Hepatocyte (in vitro differentiated cells): ENCODE data around the gene NDUFS1. TPM values are rescaled to one million over a fixed set of nuclear protein-coding genes. Genes with fewer than 3 reads are reported as not detected.
"Not testable (repeated sequence)": the region's sequence is repeated elsewhere in the genome, so short reads cannot be mapped to it uniquely, and the experiment has no call there.

Experiments
- DNase-seq: peaks from one replicate; pipeline ENCODE4 v3.0.0-alpha.2; 2016; ENCODE audit warnings: low spot score
- H2AFZ ChIP-seq: fragments of 200-600 bp; sonication (generic); 2 replicates; pipeline ENCODE4 v1.6.0; 2016; ENCODE audit warnings: antibody characterized with exemption, mild to moderate bottlenecking
- H3K27ac ChIP-seq: fragments of 200-600 bp; sonication (generic); 2 replicates; pipeline ENCODE4 v1.5.1; 2016; ENCODE audit warnings: mild to moderate bottlenecking
- H3K27me3 ChIP-seq: fragments of 200-600 bp; sonication (generic); 2 replicates; pipeline ENCODE4 v1.6.1; 2016
- H3K36me3 ChIP-seq: fragments of 200-600 bp; sonication (generic); replicated peaks from 2 replicates; pipeline ENCODE4 v1.5.1; 2016; ENCODE audit warnings: low read depth; ENCODE audit not compliant: insufficient read depth
- H3K4me1 ChIP-seq: fragments of 200-600 bp; sonication (generic); 2 replicates; pipeline ENCODE4 v1.5.1; 2016; ENCODE audit warnings: mild to moderate bottlenecking, moderate library complexity; ENCODE audit not compliant: insufficient read depth
- H3K4me2 ChIP-seq: fragments of 200-600 bp; sonication (generic); 2 replicates; pipeline ENCODE4 v1.6.0; 2016
- H3K4me3 ChIP-seq: fragments of 200-600 bp; sonication (generic); 2 replicates; pipeline ENCODE4 v1.5.1; 2016; ENCODE audit warnings: mild to moderate bottlenecking
- H3K79me2 ChIP-seq: fragments of 200-600 bp; sonication (generic); 2 replicates; pipeline ENCODE4 v1.6.0; 2017; ENCODE audit warnings: mild to moderate bottlenecking
- H3K9me2 ChIP-seq: fragments of 200-600 bp; sonication (generic); replicated peaks from 2 replicates; pipeline ENCODE4 v1.6.0; 2017; ENCODE audit warnings: mild to moderate bottlenecking; ENCODE audit not compliant: insufficient read depth
- H3K9me3 ChIP-seq: fragments of 200-600 bp; sonication (generic); 2 replicates; pipeline ENCODE4 v1.5.1; 2016; ENCODE audit warnings: low read depth, mild to moderate bottlenecking
- H4K20me1 ChIP-seq: fragments of 200-600 bp; sonication (generic); 2 replicates; pipeline ENCODE4 v1.6.0; 2016; ENCODE audit warnings: mild to moderate bottlenecking; ENCODE audit not compliant: insufficient read depth, poor library complexity, severe bottlenecking
- CTCF ChIP-seq: fragments of 200-600 bp; sonication (generic); IDR thresholded peaks from 2 replicates; pipeline ENCODE4 v1.5.1; 2016; ENCODE audit warnings: antibody characterized with exemption, mild to moderate bottlenecking; ENCODE audit not compliant: poor library complexity
- EZH2 ChIP-seq: fragments of 200-600 bp; sonication (generic); IDR thresholded peaks from 2 replicates; pipeline ENCODE4 v1.6.1; 2016; ENCODE audit warnings: antibody characterized with exemption, mild to moderate bottlenecking, borderline replicate concordance
- EZH2phosphoT487 ChIP-seq: fragments of 200-600 bp; sonication (generic); IDR thresholded peaks from one replicate; pipeline ENCODE4 v1.6.1; 2018; ENCODE audit warnings: antibody characterized with exemption, mild to moderate bottlenecking, low read depth, moderate library complexity; ENCODE audit not compliant: unreplicated experiment, severe bottlenecking
- WGBS: methylation state at CpG from one replicate; pipeline ENCODE4 v1.1.6; 2016; ENCODE audit warnings: low lambda C conversion rate; ENCODE audit errors: missing lambda C conversion rate; 5-methylcytosine and 5-hydroxymethylcytosine counted together
- polyA plus RNA-seq: library from polyadenylated mRNA; unstranded; fragments of >200 nt; fragmentation: Nextera tagmentation; extraction: Ambion mirVana; gene quantifications from 2 replicates; pipeline ENCODE4 v1.2.1, GENCODE V29; 2016
- total RNA-seq: library from RNA; depleted of rRNA; stranded (reverse); fragments of >200 nt; gene quantifications from 2 replicates; pipeline ENCODE4 v1.2.3, GENCODE V29; 2014

Gene NDUFS1
- total and polyA plus RNA-seq, 2 experiments from 2014 or later = 46.5 to 121 TPM

GRCh38 chr2:206160125-206160806, 1.0 kb upstream of the NDUFS1 start:
- H3K4me1 ChIP-seq = peaks cover 10% of the 10 kb centered on the region
- H3K27me3 ChIP-seq = no peaks in the 10 kb centered on the region
- H3K79me2 ChIP-seq = peaks cover 63% of the 10 kb centered on the region
- H3K36me3 ChIP-seq = peaks cover 3% of the 10 kb centered on the region
- peak; percentile 75 for DNase-seq
- TF ChIP-seq CTCF (no peak), EZH2 (no peak), EZH2phosphoT487 (no peak)
- no peaks in the 10 kb centered on the region for H3K9me2 ChIP-seq
- H3K27ac ChIP-seq = peak overlapping the region; percentile 94
- WGBS = 8% methylated on average over 19 of the region's 30 CpGs
- peaks cover 5% of the 10 kb centered on the region for H4K20me1 ChIP-seq
- H3K4me2 ChIP-seq = peak overlapping the region; percentile 90
- peak overlapping the region; percentile 64 for H2AFZ ChIP-seq
- peak overlapping the region; percentile 47 for H3K4me3 ChIP-seq
- H3K9me3 ChIP-seq = no peaks in the 10 kb centered on the region

- 2% methylated on average over 33 of the region's 33 CpGs for WGBS
- Histone ChIP-seq H3K79me2 (peaks cover 78% of the 10 kb centered on the region), H3K27me3 (no peaks in the 10 kb centered on the region), H3K4me2 (peak overlapping the region; percentile 90), H2AFZ (peak overlapping the region; percentile 53), H3K36me3 (peaks cover 3% of the 10 kb centered on the region), H4K20me1 (peaks cover 19% of the 10 kb centered on the region), H3K27ac (peak overlapping the region; percentile 92), H3K4me1 (peaks cover 13% of the 10 kb centered on the region), H3K9me2 (no peaks in the 10 kb centered on the region), H3K9me3 (no peaks in the 10 kb centered on the region), H3K4me3 (peak overlapping the region; percentile 94)
- TF ChIP-seq EZH2 (no peak), CTCF (no peak), EZH2phosphoT487 (no peak)
- peak; percentile 31 for DNase-seq
Measured at GRCh38 chr2:206158563-206159345, 490 bp downstream of the NDUFS1 start.

GRCh38 chr2:206157014-206157413, 2.2 kb downstream of the NDUFS1 start:
- H3K79me2 ChIP-seq = peaks cover 89% of the 10 kb centered on the region
- 97% methylated on average over 11 of the region's 11 CpGs for WGBS

GRCh38 chr2:206154197-206154596, 5.0 kb downstream of the NDUFS1 start:
- TF ChIP-seq CTCF = peak; percentile 25
- TF ChIP-seq EZH2phosphoT487 = no peak
- Histone ChIP-seq H4K20me1 (peaks cover 30% of the 10 kb centered on the region), H3K4me2 (no peak overlapping the region), H3K79me2 (peaks cover 79% of the 10 kb centered on the region), H3K4me3 (no peak overlapping the region), H3K27ac (no peak overlapping the region), H3K9me3 (no peaks in the 10 kb centered on the region), H3K9me2 (no peaks in the 10 kb centered on the region), H3K36me3 (no peaks in the 10 kb centered on the region), H2AFZ (no peak overlapping the region), H3K27me3 (no peaks in the 10 kb centered on the region), H3K4me1 (peaks cover 8% of the 10 kb centered on the region)
- WGBS = 77% methylated on average over 3 of the region's 3 CpGs
- DNase-seq = peak; percentile 35

More at GRCh38 chr2:206157014-206157413, 2.2 kb downstream of the NDUFS1 start:
- H3K27me3 ChIP-seq, H3K9me2 ChIP-seq, H3K27ac ChIP-seq, DNase-seq, H2AFZ ChIP-seq, H3K9me3 ChIP-seq, H3K36me3 ChIP-seq, H3K4me3 ChIP-seq: not testable (repeated sequence)
- Histone ChIP-seq H4K20me1 (peaks cover 30% of the 10 kb centered on the region), H3K4me1 (peaks cover 13% of the 10 kb centered on the region), H3K4me2 (peak overlapping the region; percentile 90)
